RPMI7951 (cell line): Measurements from ENCODE around the gene NAA10. TPM values are rescaled to one million over a fixed set of nuclear protein-coding genes. Genes with fewer than 3 reads are reported as not detected.

Source experiments
- DNase-seq: peaks from one replicate; pipeline ENCODE4 v3.0.0-alpha.2; 2012; ENCODE audit warnings: low read depth
- total RNA-seq: library from RNA; depleted of rRNA; stranded (reverse); fragments of >200 nt; shearing (Covaris generic); gene quantifications from 2 replicates; pipeline ENCODE4 v1.2.3, GENCODE V29; 2014

NAA10 gene
- total RNA-seq, 1 experiment from 2014 or later, result 96.4 TPM

DNA sequence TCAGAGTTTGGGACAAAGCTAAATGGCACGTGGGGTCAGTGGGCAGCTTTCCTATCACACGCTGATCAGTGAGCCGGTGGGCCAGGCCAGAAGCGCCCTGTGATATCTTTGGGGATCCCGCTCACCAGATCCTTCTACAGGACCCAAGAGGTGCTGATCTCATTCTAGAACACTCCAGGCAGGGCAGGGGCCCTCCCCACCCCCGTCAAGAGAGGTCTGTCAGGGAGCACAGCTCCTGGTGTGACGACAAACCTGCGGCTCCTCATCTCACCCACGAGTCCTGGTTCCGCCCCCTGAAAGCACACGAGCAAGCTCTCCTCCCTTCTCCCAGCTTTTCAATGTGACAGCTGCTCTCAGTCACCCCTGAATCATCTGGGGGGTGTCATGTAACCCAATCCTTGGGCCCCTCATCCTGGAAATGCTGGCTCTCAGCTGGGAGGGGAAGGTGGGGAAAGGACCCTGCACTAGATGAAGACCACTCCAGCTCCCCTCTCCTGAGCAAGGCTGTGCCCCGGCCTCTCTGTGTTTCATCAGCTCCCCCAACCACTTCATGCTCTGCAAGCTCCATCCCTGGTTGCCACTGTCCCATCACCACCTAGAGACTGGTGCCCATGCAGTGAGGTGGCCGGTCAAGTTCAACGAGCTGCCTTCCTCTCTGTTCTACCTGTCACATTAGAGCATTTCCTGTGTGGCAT is 32.2 kb upstream of the NAA10 start:
- no peak for DNase-seq

DNA sequence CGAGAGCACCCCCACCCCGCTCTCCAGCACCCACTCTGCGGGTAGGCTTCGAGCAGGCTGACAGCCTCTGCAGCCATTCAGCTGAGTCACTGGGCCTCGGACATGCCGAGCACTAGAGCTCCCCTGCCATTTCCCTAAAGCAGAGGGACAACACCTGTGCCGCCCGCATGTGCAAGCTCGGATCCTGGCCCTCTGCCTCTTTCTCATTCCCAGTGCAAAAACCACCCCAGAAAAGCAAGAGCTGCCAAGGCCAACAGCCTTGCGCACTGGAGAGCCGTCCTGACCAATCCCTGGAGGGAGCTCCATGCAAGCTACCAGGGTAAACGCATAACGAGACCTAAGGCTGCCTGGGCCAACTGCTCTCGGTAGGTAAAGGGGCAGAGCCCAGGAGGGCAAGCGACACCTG is 31.4 kb upstream of the NAA10 start:
- no peak for DNase-seq

DNA sequence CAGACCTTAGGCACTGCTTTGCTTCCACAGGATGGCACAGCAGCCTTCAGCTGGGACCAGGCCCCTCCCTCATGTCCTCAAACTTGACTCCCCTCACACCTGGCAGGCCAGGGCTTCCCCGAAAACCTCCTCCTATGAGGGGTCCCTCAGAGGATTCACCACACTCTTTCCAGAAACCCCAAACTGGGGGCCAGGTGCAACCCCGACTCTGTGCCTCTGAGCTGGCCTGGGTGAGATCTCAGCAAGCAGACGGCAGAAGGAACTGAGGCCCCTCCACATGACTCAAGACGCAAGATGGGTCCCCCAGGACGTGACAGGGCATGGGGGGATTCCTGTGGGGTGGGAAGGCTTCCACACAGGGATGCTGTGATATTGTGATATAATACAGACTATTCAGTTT is 30.6 kb upstream of the NAA10 start:
- no peak for DNase-seq

DNA sequence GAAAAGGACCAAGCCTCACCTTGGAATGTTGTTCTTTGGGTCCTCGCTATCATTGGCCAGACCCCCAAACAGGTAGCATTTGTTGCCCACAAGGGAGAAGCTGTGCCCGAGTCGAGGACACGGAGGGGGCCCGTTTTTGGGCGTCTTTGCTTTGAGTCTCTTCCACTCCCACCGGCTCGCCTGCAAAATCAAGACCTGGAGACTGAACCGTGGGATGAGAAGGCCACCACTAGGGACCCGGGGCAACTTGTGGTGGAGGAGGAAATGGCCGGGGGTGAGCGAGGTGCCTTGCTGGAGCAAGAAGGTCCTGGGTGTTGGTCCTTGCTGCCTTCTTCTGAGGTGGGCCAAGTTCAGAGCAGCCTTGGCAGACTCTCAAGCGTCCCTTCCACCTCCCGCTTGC is 29.3 kb upstream of the NAA10 start:
- no peak for DNase-seq

DNA sequence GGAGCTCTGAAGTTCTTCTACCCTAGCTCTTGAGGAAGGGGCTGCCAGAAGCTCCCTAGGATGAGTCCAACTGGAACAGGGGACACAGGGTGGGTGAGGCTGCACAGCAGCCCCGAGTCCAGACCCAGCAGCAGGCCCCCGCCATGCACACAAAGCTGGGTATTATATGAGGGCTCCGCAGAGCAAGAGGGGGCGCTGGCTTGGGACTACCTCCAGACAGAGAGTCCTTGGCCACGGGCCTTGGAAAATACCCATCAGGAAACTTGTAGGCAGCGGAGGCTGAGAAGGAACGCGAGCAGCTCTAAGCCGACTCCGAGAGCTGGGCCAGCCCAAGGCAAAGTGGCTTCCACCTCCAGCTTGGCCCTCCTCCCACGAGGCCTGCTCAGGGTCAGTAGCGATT is 28.7 kb upstream of the NAA10 start:
- DNase-seq, result no peak

DNA sequence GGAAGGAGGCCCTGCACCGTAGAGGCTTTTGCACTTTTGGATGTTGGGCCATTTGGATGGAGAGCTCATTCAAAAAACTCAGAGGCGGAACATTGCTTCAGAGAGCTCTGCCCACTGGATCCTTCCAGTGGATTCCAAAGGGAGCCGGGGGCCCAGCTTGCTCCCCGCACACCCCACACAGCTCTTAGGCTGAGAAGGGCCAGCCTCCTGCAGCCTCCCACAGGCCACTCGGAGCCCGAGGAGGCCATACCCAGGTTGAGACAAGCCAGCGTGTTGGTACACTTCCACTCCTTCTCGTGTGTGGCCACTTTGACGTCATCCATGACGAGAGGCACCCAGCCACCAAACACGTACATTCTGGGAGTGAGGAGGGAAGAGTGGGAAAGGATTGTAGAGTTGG is 26.5 kb upstream of the NAA10 start:
- DNase-seq, result no peak

DNA sequence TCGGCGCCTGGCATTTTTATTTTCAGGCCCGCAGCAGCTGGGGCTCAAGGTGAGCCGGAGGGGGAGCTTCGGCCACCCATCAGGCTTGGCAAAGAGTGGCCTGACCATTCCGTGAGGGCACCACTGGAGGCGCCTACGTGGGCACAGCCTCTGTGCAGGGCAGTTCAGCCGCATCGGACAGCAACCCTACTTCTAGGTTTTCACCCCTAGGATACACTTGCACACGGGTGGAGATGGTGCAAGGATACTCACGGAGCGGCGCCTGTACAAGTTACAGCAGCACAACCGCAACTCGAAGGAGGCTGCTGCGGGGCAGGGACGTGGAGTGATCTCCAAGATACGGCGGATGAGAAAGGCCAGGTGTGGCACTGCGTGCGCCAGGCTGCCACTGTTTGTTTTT is 25.9 kb upstream of the NAA10 start:
- DNase-seq, result no peak

DNA sequence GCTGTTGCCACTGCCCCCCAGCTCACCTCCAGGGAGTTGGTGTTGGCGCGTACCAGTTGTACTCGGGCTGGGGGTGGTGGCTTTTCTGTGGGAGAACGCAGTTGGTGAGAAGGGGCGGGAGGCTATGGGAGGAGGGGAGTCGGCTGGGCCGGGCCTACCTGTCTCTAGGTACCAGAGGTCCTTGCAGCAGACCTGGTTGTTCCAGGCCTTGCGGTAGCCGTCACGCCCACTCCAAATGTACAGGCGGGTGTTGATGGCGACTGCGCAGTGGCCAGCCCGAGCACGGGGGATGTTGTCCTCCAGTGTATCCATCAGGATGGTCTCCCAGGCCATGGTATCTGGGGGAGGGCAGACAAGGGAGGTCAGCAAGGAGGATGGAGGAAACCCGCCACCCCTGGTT is 25.2 kb upstream of the NAA10 start:
- DNase-seq, result no peak

DNA sequence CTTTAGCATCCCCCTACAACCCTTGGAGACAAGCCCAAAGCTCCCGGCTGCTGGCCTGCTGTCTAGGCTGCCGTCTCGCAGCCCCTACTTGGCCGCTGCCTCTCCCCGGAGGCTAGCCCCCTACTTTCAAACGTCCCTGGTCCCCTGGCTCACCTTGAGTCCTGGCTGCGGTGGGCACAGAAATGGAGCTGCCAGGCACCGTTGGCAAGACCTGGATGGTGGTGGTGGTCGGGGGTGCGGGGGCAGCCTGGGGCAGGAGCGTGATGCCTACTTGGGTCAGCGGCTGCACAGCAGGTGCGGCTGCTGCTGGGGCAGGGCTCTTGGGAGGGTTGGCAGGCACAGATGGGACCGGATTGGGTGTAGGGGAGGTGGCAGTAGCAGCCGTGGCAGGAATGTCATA is 24.8 kb upstream of the NAA10 start:
- no peak for DNase-seq

DNA sequence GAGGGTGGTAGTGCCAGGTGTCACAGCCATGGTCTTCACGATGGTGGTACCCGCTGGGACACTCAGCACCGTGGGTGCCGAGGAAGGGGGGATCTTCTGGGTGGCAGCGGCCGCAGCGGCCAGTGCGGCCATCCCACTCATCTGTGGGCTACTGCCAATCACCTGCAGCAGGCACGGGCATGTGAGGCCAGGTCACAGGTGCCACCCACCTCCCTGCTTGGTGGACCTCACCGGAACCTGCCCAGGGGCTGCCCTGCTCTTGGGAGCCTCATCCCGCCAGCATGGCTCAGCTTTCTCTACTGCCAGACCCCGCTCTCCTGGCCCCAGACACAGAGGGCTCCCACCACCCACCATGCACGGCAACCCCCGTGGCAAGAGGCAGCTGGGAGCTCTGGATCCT is 23.8 kb upstream of the NAA10 start:
- no peak for DNase-seq

DNA sequence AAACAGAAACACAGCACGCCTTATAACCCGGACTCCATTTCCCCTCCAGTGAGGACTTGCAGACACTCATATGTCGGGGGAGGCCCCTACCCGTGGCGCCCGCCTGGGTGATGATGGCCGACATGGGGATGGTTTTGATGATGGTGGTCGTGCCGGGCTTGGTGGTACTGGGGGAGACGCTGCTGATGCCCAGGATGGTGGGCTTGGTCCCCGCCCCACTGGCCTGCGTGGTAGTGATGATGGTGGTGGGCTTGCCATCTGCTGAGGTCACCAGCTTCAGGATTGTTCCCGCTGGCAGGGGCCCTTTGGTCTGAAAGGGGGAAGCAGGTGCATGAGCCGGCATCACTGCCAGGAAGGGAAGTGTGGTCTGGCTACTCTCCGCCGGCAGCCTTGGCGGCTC is 22.4 kb upstream of the NAA10 start:
- no peak for DNase-seq

DNA sequence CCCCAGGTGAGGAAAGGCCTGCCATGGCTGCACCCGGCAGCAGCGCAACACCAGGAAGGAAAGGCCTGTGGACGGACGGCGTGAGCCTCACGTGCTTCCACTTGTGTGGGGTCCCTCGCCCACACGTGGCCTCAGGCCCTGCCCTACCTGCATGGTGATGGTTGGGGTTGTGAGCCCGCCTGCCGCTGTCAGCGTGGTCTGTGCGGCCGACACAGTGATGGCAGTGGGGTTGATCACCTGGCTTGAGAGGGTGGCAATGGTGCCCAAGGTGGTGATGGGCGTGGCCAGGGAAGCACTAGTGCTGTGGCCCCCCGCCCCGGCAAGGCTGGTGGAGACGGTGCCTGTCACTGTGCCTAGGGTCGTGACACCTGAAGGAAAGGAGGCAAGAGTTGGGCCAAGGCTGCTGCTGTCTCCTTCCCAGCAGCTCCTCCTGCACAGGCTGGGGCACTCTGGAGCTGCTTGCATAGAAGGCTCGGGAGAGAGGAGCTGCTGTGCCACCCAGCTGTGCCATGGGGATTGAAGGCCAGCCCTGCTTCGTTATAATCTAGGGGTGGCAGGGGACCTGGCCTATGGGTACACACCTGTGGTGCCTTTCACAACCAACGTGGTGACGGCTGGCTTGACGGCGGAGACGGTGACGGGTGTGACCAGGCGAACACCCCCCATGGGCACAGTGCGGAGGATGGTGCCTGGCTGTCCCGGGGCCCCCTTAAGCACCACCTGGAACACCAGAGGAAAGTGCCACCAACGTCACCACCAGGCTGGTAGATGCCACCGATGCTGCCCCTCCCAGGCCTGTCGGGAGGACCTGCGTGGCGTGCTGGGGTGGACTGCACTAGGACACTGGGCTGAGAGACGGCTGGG is 21.4 kb upstream of the NAA10 start:
- DNase-seq, result no peak

DNA sequence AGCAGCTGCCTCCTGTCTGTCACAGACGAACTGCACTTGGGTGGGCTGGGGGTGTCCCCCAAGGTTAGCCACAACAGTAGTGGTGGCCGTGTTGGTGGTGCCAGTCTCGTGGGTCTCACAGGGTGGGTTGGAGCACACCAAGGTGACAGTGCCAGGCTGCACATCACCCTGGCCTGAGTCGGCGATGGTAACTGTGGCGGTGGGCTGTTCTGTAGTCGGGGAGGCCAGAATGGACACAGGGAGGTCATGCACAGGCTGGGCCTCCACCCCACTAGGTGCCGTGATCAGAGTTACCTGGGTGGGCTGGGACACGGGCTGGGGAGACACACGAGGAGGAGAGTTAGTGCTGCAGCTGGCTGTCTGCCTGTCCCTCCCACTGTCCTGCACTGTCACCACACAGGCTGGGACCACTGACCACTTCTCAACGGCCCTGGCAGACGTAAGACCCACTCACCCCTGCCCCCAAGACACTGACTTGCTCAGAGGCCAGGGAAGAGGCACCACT is 20.4 kb upstream of the NAA10 start:
- DNase-seq, result no peak

DNA sequence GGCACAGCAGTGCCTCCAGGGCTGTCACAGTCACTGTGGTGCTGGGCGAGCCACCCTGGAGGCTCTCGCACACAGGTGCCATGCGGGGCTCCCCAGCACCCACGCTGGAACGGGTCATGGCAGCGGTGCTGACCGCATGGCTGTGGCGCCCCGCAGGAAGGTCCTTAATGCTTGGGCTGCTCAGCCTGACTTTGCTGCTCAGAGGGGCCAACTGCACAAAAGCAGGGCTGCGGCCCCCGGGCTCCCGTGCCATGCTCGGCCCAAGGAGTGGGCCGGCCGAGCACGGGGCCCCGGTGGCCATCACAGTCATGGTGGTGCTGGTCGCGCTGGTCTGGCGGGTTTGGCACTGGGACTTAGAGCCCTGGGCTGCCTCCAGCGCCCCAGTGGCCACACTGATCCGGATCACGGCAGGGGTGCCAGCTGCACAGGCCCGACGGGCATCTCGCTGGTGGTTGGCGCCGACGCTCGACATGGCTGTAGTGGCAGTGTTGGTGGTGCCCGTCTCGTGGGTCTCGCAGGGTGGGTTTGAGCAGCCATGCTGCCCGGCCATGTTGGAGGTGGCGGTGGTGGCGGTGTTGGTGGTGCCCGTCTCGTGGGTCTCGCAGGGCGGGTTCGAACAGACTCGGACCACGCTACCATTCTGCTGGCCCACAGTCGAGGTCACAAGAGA is 19.9 kb upstream of the NAA10 start:
- no peak for DNase-seq

DNA sequence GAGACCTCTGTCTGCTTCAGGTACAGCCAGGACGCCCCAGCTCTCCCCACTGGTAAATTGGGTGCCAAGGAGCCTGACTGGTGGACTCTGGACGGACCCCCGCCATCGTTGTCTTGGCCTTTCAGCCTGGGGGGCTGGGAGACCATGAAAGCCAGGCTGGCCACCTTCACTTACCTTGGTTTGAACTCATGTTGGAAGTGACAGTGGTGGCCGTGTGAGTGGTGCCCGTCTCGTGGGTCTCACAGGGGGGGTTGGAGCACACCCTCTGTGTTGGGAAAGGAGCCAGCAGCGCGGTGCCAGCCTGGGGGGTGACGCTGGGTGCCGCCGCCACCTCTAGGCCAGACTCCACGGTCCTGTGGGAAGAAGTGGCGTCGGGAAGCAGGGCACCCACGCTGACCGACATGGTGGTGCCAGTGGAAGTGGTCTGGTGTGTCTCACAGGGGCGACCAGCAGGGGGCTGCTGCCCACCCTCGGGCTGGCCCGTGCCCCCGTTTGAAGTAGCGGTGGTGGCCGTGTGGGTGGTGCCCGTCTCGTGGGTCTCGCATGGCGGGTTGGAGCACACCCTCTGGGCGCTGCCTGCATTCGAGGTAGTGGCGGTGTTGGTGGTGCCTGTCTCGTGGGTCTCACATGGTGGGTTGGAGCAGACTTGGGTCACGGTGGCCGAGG is 19.2 kb upstream of the NAA10 start:
- DNase-seq, result no peak

DNA sequence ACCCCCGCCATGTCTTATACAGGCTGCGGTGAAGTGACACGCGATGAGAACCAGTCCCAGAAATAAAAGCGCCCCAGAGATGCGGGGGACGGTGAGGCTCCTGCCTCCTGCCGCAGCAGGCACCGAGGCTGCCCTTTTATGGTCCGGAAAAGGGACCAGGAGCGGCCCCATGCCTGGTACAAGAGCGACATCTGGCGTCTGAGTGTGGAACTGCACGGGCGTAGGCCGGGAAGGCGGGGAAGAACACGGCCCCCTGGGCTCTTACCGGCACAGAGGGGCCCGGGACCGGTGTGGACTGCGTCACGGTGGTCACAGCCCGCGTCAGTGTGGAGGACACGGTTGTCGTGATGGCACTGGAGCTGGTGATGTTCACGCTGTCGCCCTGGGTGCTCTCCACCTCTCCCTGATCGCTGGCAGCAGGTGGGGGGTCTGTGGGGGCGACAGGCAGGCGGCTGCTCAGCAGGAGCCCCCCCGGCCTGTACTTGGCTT is 18.5 kb upstream of the NAA10 start:
- DNase-seq, result peak; percentile 36

DNA sequence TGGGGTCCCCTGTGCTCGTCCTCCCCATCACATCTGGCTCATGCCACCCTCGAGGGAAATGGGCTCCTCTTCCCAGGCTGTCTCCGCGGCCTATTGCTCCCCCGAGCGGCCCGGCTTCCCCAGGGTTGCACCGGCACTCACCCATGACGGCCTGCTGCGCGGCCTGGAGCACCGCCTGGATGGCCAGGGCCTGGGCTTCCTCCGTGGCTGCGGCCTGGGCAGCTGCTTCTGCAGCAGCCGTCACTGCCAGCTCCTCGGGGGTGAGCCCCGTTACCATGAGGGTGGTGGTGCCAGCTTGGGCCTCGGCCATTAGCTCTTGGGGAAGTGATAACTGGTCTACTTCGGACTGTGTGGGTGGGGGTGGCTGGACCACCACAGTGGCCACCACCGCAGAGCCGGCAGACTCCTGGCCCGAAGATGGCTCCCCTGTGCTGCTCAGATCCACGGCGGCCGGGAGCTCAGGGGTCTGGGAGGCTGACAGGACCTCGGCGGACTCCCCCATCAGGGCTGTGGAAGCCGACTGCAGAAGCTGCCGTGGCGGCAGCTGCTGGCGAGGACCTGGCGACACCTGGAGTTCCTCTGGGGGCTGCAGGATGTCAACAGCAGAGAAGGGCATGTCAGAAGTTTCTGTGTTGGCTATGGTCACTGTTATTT is 17.7 kb upstream of the NAA10 start:
- DNase-seq, result no peak

DNA sequence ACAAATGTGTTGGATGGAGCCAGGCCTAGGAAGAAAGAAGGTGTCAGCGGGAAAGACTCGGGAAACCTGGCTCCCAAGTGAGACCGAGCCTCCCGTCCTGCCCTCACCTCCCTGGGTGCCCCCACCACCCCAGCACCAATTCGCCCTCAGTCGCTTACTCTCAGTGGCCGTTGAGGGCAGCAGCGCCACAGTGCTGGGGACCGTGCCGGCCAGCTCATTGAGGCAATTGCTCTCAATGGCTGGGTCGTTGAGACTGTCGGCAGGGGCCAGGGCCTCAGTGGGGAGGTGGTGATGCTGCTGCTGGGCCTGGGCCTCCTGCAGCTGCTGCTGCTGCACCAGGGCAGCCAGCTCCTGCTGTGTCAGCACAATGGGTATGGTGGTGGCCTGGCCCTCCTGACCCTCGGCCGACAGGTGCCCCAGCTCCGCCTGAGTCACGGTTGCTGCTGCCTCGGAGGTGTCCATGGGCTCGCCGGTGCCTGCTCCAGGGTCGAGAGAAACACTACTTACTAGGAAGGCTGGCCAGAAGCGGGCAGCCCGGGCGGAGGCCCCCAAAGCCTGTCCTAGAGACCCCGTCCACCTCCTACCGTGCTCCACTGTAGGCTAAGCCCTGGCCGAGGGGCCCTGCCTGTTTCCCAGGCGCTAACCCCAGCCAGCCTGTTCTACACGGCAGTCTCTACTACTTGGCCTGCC is 17.0 kb upstream of the NAA10 start:
- DNase-seq, result no peak

DNA sequence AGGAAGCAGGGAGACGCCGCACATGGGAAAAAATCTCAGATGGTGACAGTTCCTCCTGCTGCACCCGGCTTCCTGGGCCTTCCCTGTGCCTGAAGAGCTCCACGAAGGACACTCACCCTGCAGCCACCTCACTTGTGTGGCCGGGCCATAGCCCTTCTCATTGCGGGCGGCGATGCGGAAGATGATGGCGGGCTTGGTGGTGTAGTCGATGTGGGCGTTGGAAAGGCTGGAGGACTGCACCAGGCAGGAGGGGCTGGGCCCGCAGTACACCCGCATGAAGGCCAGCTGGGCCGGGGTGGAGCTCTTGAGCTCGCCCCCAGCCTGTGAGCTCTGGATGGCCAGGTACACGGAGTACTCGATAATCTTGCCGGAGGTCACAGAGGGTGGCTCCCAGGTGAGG is 15.3 kb upstream of the NAA10 start:
- DNase-seq, result no peak

DNA sequence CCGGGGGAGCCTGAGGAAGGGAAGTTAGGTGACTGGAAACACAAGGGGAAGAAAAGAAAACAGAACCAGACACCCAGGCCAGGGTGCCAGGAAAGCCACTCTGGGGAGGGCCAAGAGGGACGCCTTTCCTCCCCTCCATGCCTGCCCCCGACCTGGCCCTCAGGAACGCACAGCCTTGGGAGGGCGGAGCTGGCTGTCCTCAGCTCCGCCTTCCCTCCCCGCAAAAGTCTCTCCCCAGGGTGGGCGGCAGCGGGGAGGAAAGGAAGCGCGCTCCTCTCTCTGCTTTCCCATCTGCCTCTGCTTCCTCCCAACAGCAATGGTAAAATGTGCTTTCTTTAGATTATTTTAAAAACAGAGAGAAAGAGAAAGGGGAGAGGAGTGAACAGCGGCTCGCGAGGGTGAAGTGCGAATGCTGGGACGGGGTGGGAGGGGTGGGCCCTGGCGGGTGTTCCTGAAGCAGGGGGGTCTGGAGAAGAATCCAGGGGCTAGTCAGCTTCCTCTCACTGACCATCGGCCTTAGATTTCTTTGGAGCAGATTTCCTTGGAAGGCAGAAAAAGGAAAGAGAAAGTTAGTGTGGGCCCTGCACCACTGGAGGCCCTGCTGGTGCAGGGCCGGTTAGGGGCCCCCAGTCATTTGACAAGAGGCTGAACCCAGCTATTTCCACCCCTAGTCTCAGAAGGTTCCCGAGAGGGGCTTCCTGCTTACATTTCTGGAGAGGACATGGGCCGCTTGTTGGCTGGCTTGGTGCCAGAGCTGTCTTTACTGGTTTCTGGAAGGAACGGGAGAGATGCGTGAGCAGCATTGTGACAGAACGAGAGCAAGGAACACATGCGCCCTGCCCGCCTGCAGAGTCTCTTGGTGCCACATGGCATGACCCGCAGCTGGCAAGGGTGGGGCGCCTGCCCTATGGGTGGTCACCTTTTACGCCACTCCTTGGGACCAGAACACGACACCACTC is 14.3 kb upstream of the NAA10 start:
- no peak for DNase-seq
